ENCODE data around the gene LBHD1.
A peak's percentile ranks its signal among the peaks of the same experiment; 100 is the strongest.
"Not testable (repeated sequence)": the region's sequence is repeated elsewhere in the genome, so short reads cannot be mapped to it uniquely, and the experiment has no call there.

LBHD1 gene

DNA sequence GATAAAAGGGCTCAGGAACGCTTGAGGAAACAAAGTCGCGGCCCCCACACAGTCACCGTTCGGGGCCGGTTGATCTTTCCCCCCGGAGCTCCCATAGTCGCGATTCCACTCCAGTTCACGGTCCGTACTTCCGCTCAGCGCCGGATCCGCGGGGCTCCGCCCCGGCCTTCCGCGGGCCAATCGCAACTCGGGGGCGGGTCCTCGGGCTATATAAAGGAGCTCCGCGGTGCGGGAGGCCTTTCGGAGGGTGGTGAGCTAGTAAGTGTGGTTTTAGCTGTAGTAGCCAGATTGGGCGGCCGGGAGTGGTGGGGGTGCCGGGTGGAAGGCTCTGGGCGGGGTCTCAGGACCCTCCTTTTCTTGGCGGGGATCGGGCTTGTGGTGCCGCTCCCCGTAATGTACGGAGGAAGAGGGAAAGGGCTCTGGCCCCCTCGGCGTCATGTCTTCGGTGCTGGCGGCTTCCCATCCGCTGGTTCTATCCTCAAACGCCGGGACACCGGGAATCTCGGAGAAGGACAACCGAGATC, 6.9 kb downstream of the LBHD1 start, which contains the start of the genes C11orf98 and CSKMT:
Gene C11orf98 (minus strand): TSS at position 136 of the 524 bp plus-strand sequence. CDS start 41 bp downstream, at position 95.
Gene CSKMT (plus strand): TSS at position 238 of the 524 bp plus-strand sequence. CDS start 568 bp downstream, outside the sequence.
- peak; percentile 94 to 95 for DNase-seq (ENCODE audit: low read depth in 2 of 2)

DNA sequence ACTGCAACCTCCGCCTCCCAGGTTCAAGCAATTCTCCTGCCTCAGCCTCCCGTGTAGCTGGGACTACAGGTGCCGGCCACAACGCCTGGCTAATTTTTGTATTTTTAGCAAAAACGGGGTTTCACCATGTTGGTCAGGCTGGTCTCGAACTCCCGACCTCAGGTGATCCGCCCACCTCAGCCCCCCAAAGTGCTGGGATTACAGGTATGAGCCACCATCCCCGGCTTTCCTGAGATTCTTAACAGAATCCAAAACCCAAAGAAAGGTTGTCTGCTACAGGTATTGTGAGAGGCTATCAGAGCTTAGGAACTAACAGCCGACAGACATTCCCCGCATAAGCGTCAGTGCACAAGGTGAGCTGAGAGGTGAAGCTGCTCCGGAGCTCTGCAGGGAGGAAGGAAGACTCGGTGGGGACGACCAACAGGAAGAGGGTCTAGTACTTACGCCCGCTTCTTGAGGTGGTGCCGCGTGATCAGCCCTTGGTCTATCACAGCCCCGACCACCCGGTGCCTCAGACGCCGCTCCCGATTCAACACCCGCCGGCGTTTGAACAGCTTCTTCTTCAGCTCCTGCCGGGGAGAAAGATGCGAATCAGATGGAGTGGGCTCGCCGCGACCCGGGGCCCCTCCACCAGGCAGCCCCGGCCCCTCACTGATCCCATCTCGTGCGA, 7.5 kb downstream of the LBHD1 start:
- no peak for DNase-seq (ENCODE audit: low read depth in 2 of 2)

DNA sequence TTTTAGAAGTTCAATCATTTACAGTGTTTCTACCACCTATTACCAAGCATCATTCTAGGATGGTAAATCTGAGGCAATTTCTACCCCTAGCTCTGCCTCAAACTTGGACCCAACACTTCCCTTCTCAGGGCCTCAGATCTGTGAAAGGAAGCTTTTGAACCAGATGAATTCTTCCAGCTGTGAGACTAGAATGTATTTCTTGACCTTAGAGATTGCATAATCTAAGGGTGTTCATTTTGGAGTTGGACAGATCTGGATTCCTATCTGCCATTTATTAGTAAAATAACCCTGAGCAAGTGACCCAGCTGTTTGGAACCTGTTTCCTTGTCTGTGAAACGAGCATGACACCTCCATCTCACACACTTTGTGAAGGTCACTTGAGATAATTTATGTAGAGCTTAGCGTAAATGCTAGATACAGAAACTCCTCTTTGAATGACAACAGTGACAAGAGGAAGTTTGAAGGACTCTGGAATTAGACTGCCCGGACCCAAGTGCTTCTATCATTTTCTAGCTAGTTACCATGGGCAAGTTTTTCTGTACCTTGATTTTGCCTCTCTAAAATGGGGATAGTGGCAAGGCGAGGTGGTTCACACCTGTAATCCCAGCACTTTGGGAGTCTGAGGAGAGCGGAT, 15.2 kb downstream of the LBHD1 start:
- DNase-seq (ENCODE audit: low read depth in 2 of 2), result no peak

DNA sequence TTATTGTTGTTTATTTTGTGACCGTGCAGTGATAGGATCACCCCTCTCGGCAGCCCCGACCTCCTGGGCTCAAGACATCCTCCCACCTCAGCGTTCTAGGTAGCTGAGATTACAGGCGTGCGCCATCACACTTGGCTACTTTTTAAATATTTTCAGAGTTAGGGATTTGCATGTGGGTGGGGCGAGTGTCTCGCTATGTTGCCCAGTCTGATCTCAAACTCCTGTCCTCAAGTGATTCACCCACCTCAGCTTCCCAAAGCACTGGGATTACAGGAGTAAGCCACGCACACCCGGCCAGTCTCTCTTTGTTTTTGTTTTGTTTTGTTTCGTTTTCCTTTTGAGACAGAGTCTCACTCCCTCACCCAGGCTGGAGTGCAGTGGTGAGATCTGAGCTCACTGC, 17.8 kb downstream of the LBHD1 start:
- no peak for DNase-seq (ENCODE audit: low read depth in 2 of 2)

DNA sequence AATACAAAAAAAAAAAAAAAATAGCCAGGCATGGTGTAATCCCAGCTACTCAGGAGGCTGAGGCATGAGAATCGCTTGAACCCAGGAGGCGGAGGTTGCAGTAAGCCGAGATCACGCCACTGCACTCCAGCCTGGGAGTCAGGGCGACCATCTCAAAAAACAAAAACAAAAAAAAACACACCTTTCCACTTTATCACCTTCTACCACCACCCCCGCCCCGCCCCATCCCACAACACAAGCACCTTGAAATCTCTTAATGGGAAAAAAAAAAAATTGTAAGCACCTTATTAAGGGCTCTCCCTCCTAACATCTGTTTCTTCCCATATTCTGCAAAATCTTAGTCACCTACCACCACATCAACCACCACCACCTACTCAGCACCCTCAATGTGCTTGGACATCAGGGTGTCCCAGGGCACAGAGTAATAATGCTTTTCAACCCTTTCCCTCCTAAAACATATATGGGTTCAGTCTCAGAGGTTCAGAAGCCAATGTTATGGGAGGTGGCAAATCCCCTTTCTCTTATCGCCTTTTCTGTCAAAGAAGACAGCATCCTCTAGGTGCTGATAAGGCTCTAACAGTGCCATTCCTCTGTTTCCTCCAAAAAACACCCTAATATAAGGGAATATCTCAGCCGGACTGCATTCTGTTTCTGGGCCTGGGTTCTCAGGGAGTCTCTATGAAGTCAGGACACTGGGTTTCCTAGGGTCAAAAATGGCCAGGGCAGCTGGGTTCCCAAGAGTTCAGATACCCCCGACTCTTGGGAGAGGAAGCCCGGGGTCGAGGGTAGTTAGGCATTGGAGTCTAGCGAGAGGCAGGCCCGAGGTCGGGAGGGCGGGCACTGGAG, 19.7 kb downstream of the LBHD1 start:
- no peak for DNase-seq (ENCODE audit: low read depth in 2 of 2)

DNA sequence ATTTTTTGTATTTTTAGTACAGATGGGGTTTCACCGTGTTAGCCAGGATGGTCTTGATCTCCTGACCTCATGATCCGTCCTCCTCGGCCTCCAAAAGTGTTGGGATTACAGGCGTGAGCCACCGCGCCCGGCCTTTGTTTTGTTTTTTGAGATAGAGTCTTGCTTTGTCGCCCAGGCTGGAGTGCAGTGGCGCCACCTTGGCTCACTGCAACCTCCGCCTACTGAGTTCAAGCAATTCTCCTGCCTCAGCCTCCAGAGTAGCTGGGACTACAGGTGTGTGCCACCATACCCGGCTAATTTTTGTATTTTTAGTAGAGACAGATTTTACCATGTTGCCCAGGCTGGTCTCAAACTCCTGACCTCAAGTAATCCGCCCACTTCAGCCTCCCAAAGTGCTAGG, 21.8 kb downstream of the LBHD1 start:
- not testable (repeated sequence) for DNase-seq (ENCODE audit: low read depth in 2 of 2)

DNA sequence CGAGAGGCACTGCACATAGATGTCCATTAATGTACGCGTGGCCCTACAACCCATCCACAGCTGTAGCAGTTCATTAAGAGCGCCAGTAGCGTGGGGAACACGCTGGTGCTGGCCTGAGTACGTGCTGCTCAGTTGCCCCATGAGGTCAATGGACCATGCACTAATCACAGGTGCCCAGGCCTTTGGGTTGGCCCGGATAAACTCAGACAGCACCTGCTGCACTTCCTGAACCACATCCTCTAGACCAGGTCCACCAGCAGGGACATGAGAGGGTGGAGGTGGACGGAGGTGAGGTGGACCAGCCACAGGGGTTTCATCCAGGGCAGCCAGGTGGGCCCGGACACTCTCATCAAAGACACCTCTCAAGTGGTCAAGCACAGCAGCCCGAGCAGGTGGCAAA, 22.6 kb downstream of the LBHD1 start:
- no peak for DNase-seq (ENCODE audit: low read depth in 2 of 2)

DNA sequence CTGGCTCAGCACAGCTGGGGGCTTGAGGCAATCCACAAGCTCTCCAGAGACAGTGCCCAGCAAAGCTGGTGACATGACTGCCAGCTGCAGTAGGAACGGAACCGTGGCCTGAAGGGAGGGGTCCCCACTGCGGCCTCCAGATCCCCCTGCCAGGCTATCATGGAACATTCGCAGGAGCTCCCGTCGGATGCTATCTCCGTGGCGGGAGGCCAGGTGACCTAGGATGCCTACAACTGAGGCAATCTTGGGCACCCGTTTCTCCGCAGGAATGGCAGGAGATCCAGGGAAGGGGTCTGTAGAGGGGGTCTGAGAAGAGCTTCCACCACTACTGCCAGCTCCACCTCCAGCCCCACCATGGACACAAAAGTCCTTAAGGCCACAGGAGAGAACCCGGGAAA, 23.1 kb downstream of the LBHD1 start:
- DNase-seq (ENCODE audit: low read depth in 2 of 2), result no peak

DNA sequence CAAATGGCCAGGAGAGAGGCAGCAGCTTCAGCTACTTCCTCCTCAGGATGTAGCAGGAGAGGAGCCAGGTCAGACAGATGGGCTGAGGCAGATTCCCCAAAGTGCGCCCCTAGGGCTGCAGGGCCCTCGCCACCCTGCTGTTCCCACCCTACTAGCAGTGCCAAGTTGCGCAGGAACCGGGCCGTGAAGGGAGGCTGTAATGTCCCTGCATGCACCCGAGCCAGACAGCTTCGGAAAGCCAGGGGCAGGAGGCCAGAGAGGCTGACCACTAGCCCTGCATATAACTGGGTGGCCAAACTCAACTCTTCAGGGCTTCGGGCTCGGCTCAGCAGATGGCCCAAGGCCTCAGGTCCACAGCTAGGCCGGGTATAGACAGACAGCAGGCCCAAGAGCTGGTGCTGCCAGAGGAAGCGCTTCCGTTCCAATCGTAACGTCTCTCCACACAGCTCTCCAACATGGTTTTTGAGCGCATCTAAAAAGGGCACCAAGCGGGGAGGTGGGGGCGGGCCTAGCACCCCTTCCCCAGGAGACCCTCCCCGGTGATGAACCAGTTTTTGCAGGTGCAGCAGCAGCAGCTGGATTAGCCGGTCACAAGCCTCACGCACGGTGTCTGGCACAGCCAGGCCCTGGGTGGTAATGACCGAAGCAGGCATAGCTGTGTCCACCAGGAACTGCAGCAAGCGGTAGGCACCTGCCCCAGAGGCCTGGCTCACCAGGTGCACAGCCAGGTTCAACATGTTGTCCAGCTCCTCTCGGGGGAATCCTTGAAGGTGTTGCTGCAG, 23.7 kb downstream of the LBHD1 start:
- DNase-seq (ENCODE audit: low read depth in 2 of 2), result no peak

DNA sequence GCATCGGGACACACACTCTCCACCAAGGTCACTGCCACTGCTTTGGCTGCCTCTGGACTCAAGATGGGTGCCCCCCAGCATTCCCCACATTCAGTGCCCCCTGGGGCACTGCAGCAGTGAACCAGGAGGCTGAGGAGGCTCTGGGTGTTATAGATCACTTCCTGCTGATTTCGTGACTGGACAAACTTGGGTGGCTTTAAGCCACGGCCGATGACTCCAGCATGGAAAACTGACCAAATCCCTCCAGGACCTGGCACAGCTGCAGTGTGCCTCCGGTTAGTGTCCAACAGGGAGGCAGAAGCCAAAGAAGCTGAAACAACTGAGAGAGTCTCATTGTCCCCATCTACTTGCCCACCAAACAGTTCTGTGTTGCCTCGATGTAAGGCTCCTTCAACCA, 24.5 kb downstream of the LBHD1 start:
- no peak for DNase-seq (ENCODE audit: low read depth in 2 of 2)

DNA sequence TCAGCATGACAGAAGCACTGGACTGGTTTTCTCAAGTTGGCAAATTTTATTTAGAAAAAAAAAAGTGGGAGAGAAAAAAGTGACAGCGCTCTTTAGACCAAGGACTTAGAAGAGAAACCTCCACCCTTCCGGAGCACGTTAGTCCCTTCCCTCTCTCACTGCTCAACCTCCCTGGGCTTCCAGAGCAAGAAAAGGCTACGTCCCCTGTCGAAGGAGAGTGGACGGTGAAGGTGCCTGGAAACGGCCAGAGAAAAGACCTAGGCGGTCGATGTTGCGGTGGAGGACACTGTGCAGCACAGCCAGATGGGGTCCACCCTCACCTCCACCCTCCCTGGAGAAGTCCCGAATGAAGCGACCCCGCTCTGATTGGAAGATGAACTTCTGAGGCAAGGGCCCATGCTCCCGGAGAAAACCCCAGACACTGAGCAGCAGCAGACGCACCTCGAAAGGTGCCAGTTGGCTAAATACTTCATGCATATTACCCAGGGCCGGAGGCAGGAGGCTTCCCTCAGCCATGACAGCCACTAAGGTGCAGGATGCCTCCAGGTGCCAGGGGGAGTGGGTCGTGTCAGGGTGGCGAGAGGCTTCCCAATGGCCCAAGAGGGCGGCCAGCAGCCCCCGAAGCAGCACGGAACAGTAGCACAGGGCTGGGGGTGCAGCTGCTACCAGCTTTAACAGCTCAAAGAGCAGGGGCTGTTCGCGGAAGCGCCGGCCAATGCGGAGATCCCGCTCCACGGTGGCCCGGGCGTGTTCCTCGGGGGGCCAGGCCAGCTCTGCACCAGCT, 25.1 kb downstream of the LBHD1 start:
- no peak for DNase-seq (ENCODE audit: low read depth in 2 of 2)

DNA sequence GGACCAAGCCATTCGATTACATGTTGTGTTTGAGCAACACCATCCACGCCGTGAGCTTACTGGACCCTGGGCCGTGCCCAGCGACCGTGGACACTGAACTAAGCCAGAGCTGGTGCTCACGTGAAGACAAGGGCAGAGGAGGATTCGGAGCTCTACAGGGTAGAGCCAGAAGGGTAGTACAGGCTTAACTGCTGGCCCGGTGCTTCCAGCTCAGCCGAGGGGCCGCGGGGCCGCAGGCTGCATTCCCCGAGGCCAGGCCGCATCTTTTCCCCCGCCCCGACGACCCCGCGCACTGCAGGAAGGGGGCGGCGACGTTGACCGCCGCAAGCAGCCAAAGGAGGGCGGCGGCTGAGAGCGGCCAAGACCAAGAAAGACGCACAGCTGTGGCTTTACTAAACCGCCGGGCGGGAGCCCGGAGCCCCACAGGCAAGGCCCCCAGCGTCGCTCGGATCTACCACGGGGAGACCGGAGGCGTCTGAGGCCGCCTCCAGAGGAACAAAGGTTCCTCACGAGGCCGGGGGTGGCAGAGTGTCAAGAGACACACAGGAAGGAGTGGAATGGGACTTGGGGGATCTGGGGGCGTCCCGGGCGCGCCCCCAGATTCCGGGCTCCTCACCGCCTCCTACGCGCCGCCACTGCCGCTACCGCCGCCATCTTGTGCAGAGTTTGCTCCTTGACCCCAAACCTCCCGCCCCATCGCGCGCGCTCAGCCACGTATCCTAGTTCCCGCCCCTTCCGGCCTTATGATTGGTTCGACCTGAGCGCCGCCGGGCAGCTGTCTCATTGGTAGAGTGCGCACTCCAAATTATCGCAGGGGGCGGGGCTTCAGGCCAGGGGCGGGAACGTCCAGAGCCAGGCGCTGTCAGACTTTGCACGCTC, 25.9 kb downstream of the LBHD1 start, which contains the start of gene GANAB:
Gene GANAB (minus strand): TSS at position 668 of the 879 bp plus-strand sequence. CDS start 14 bp downstream, at position 654.
- peak; percentile 98 for DNase-seq (ENCODE audit: low read depth in 2 of 2)

DNA sequence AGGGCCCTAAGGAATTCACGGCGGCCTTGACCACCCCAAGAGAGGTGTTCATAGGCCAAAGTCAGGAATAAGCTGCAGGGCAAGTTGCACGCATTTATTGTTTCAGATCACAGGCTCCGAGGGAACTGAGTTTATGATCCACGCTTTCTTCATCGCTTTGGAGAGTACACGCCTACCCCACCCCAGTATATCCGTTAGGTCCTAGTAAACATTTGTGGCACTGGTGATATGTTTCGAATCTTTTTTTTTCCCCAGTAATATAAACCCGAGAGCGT, 26.5 kb downstream of the LBHD1 start:
- DNase-seq (ENCODE audit: low read depth in 2 of 2), result no peak

DNA sequence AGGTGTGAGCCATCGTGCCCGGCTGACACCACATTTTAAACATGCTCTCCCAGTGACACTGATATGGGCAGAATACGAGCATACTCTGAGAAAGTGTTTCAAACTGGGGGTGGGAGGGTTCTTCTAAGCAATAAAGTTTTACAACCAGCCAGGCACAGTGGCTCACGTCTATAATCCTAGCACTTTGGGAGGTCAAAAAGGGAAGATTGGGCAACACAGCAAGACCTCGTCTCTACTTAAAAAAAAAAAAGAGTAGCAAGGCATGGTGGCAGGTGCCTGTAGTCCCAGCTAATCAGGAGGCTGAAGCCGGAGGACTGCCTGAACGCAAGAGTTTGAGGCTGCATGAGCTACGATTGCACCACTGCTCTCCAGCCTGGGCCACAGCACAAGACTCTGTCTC, 27.8 kb downstream of the LBHD1 start:
- DNase-seq (ENCODE audit: low read depth in 2 of 2), result no peak

DNA sequence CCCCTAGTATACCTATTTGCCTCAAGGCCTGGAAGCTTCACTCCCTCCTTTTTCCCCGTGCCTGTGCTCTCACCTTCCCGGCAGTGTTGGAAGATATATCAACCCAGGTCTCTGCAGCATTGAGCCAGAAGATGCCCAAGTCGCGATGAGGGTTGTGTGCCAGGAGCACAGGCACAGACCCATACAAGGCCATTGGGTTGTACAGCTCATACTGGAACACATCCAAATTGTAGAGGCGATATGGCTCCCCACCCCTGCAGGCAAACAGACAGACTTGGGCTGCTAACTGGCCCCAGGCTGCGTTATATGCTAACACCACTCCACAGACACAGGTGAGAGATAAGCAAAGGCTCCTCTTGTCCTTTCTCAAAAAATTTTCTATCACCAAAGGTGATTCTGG, 39.6 kb downstream of the LBHD1 start:
- DNase-seq (ENCODE audit: low read depth in 2 of 2), result no peak

DNA sequence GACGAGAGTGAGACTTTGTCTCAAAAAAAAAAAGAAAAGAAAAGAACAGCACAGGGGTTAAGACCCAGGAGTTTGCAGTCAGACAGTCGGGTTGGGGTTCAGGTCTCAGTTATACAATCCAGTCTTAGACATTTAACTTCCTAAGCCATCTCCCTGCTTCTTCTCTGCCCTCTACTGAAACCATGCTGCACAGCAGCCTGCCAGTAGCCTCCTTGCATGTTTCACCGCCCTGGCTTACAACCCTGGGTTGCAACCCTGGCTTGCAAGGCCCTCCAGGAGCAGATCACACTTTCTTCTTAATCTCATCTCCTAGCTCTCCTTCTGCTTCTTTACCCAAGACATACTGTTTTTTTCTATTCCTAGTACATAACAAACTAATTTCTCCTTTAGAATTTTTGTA, 44.4 kb downstream of the LBHD1 start:
- DNase-seq (ENCODE audit: low read depth in 2 of 2), result no peak

DNA sequence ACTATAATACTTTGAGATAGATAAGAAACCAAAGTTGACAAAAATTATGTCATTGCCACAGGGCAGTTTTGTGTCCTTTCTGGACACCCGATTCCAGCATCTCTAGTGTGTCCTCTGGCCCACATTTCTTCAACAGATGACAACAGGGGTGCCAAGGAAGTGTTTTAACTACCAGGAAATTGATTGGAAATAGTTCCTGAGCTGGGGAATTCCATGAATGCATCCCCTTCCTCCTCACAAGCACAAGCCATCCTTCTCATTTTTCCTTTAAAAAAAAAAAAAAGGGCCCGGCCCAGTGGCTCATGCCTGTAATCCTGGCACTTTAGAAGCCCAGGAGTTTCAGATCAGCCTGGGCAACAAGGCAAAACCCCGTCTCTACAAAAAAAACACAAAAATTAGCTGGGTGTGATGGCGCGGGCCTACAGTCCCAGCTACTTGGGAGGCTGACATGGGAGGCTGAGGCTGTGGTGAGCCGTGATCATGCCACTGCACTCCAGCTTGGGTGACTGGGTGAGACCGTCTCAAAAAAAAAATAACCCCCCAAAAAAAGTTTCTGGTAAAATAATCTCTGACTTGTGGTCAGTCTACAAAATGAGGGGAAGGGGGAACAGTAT, 49.5 kb downstream of the LBHD1 start:
- no peak for DNase-seq (ENCODE audit: low read depth in 2 of 2)

DNA sequence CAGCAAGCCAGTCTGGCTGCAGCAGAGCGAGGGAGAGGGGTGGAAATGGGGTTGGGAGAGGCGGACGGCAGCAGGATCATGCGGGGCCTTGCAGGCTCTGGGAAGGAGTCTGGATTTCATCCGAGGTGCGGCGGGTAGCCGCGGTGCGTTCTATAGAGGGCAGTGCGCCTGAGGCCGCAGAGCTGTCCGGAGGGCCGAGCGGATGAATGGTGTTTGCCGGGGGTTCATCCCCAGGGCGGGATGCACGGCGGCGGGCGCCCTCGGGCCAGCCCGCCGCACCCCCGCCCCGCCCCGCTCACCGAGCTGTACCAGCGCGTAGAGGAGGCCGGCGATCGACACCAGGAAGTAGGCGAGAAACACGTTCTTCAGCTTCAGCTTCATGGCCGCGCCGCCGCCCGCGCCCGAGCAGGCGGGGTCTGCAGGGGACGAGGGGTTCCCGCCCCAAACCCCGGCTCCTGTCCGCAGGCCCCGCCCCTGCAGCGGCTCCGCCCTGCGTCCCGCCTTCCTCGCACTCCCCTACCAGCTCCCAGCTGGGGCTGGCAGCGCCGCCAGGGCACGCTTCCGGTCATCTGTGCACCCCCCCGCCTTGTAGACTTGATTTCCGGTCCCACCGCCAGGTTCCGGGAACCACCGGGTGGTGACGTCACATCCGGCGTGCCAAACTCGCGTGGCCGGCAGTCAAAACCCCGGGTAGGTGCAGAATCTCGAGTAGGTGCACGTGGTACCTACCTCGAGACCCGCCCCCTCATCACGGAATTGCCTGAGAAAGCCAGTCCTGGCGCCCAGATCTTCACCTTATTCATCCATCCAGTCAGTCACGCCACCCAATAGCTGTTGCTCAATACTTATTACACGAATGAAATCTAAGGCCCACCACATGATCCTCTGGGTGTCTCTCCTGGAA, 50.2 kb downstream of the LBHD1 start, which contains the start of gene B3GAT3:
Gene B3GAT3 (minus strand): TSS at position 420 of the 904 bp plus-strand sequence. CDS start 39 bp downstream, at position 381.
- DNase-seq (ENCODE audit: low read depth in 2 of 2), result peak; percentile 93 to 94

Data from stimulated activated CD8-positive, alpha-beta memory T cell treated with anti-CD3 and anti-CD28 coated beads, Interleukin-2, amount 100 ng/mL, for 1 hour (primary cell).